HG02938 (cell line): ENCODE measurements around the gene NPC1L1.

Source experiments
- ATAC-seq: cut with Tn5 transposase; IDR thresholded peaks from one replicate; pipeline ENCODE4 v1.9.1; 2021; ENCODE audit warnings: mild to moderate bottlenecking, moderate library complexity; ENCODE audit not compliant: unreplicated experiment

Gene NPC1L1

GRCh38 chr7:44536090-44536489 is 5.0 kb downstream of the NPC1L1 start:
- ATAC-seq, result no peak

- no peak for ATAC-seq
These were observed 5.6 kb downstream of the NPC1L1 start for GRCh38 chr7:44535348-44536064.

GRCh38 chr7:44534501-44534900 is 6.6 kb downstream of the NPC1L1 start:
- ATAC-seq, result no peak

- ATAC-seq, result no peak
These were observed 7.0 kb downstream of the NPC1L1 start for GRCh38 chr7:44534087-44534486.

- ATAC-seq, result no peak
These were observed 7.7 kb downstream of the NPC1L1 start for GRCh38 chr7:44533301-44534055.

- no peak for ATAC-seq
These were observed 9.4 kb downstream of the NPC1L1 start for GRCh38 chr7:44531421-44532380.

DNA sequence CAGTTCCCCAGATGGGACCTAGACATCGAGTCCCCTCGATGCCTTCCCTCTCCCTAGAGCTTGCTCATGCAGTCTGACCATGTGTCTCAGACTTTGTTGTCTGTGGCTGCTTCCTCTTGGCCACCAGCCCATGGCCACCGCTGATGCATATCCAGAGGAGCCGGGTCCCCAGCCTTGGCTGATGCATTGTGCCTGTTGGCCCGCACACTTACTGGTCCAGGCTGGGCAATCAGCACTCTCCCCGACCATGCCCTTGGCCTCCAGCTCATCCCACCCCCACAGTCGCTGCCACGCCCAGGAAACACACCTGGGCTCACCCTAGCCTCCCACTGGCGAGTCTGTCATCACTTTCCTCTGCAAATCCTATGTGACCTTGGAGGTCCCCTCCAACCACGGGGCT is 10.1 kb downstream of the NPC1L1 start:
- no peak for ATAC-seq

- no peak for ATAC-seq
These were observed 16.2 kb downstream of the NPC1L1 start for GRCh38 chr7:44524811-44525388.

DNA sequence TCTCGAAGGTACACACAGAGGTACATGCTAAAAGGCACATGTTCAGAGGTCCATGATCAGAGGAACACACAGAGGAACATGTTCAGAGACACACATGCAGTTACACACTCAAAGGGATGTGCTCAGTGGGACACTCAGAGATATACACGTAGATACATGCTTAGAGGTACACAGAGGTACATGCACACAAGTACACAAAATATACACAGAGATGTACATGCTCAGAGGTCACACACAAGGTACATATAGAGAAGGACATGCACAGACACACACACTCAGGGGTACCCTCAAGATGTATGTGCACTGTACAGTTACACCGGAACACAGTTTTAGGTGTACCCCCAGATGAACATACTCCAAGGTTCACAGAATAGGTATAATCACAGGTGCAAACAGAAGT is 18.8 kb downstream of the NPC1L1 start:
- no peak for ATAC-seq

DNA sequence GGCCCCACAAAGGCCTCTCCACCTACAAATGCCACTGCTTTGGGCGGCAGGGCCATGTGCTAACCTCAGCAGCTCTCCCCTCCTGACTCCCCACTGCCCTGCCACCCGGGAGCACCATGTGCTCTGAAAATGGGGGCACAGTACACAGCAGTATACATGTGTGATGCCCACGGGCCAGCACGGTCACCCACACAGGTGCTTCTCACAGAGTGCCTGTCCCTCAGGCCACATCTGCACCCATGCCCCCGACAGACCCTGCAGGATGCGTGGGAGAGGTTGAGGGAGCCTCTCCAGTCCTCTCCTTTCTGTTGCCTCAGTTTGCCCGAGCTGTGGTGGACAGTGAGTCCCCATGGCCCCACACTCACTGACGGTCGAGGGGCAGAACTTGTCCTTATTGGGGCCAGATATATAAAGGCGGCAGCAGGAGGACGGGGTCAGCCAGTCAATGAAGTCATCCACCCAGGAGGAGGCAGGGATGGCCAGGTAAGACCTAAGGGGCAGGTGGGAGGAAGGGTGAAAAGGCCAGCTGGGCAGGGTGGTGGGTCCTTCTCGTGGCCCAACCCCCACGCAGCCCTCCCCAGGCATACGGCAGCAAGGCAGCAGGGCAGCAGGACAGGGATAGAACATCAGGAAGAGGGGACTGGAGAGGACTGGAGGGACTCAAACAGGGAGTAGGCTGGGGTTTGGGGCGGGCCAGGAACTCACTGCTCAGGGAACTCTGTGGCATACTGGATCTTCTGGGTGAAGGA is 19.6 kb downstream of the NPC1L1 start:
- no peak for ATAC-seq

DNA sequence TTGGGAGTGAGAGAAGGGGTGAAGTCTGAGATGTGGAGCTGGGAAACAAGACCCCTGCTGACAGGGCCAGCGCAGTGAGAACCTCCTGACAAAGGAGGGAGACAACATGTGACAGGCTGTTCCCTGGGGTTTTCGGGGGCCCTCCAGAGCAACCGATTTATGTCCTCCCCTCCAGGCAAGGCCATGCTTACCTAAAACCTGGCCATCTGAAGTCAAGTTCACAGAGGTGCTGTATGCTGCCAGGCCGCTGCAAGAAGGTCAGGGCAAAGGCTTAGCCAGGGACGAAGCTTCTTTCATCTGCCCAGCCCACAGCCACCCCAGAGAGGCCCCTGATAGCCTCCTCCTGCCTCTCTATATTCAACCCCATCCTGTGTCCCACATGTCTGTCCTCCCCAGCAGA is 20.6 kb downstream of the NPC1L1 start:
- no peak for ATAC-seq

DNA sequence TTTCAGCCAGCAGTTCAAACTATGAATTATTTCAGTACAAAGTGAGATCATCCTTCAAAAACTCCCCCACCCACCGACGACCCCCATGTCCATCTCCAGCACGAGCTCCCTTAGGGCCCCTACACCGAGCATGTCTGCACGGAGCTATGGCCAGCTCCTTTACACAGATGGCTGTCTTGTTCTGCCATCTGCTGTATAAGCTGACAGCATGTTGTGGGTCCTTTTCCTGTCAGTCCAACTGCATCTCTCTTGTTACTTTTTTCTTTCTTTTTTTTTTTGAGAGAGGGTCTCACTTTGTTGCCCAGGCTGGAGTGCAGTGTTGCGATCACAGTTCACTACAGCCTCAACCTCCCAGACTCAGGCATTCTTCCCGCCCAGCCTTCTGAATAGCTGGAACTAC is 21.6 kb downstream of the NPC1L1 start:
- no peak for ATAC-seq

DNA sequence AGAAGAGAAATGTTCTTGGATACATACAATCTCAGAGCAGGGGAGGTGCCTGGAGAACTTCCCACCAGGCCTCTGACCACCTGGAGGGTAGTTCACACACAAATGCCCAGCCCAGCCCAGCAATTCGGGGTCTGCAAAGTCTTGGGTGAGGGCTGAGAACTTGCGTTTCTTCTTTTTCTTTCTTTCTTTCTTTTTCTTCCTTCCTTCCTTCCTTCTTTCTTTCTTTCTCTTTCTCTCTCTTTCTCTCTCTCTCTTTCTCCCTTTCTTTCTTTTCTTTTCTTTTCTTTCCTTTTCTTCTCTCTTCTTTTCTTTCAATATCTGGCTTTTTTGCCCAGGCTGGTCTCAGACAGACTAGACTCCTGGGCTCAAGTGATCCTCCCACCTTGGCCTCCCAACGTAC is 22.4 kb downstream of the NPC1L1 start:
- no peak for ATAC-seq

DNA sequence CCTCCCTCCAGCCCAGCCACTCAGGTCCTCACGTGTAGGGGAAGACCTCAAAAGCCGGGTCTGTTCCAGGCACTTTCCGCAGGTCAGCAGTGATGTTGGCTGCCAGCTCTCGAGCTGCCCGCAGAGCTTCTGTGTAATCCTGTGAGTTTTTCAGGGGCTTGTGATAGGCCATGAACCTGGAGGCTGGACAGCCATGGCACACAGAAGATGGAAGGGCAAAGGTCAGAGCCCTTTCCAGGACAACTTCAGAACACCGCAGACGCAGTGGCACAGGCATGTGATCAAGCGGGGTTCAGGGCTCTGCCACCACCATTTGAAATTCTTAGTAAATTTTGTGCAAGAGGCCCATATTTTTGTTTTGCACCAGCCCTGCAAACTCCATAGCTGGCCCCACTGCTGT is 24.0 kb downstream of the NPC1L1 start:
- no peak for ATAC-seq

DNA sequence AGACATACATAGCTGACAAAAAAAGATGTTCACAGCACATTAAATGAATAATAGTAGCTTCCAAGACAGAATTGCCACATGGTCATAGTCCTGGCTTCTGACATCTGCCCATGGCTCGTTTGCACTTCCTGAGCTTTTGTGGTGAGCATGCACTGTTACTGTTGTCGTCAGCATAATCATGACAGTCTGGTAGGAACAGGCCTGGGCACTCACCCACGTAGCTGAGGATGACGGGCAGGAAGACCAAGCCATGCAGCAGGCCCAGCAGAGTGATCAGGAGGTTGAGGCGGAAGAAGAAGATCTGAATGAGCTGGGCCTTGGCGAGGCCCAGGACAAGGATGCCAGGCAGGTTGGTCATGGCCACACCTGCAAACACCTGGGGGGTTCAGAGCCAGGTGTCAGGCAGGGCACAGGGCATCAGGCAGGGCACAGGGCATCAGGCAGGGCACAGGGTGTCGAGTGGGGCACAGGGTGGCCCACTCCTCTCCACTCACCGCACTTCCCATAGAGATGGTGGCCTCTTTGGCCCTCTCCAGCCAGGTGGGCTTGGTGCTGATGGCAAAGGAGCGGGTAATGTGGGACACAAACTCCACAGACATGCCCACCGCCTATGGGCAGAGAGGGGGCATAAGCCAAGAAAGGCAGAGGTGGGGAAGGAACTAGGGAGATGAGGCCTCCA is 25.4 kb downstream of the NPC1L1 start:
- ATAC-seq, result no peak

- ATAC-seq, result no peak
These were observed 28.4 kb downstream of the NPC1L1 start for GRCh38 chr7:44512736-44513135.

DNA sequence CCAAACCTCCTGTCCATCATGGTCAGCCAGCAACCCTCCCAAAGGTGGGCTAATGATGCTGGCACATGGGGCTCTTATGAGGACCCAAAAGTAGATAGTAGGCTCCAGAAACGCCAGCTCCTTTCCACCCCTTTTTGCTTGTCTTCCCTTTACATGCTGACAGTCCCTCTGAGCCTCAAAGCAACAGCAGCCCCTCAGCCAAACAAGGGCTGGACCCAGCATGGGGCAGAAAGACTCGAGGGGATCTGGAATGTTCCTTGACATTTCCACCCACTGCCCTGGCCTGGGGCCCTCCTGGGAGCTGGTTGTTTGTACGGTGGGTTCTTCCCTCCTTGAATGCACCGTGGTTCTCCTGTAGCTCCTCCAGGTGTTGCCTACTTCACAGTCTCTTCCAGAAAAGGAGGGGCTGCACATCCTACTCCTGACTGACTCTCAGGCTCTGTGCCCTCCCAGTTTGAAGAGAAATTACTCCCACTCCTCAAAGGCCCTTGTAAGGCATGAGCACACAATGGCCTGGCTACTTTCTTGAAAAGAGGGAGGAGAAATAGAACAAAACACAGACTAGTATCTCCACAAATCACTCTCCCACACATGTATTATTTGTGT is 29.2 kb downstream of the NPC1L1 start:
- no peak for ATAC-seq

- ATAC-seq, result no peak
These were observed 29.9 kb downstream of the NPC1L1 start for GRCh38 chr7:44511236-44511635.

DNA sequence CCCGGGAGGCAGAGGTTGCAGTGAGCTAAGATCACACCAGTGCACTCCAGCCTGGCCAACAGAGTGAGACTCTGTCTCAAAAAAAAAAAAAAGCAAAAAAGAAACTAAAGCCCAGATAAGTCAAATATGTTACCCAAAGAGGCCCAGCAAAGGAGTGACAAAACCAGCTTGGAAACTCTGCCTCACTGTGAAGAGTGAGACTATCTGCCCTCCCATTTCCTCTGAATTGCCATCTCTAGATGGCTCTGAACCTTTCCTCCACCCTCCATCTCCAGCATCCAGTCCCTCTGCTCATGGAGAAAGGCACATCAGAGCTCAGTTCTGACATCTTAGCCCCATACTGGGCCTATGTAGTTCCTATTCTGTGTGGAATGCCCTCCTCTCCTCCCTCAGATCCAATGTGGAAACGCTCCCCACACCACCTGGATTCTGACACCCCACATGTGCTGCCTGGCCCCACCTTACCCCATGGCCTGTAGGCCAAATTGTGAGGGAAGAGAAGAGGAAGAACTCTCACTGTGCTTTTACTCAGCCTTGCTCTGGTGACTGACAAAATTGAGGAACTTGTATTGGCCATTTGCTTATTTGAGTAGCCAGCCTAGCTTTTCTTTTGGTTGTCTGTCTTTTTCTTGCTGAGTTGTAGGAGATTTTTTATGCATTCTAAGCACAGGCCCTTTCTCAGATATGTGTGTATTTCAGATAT is 32.7 kb downstream of the NPC1L1 start:
- ATAC-seq, result no peak
